ENCODE results near the gene RAB6D. TPM values are rescaled to one million over a fixed set of nuclear protein-coding genes. Genes with fewer than 3 reads are reported as not detected.
A peak's percentile ranks its signal among the peaks of the same experiment; 100 is the strongest.
"Not testable (repeated sequence)": the region's sequence is repeated elsewhere in the genome, so short reads cannot be mapped to it uniquely, and the experiment has no call there.

RAB6D gene
- total RNA-seq, 1 donor, result under 0.01 TPM

GRCh38 chr2:131400849-131401248, 36.9 kb upstream of the RAB6D start:
- no peak for DNase-seq (ENCODE audit: low read depth)
- no peak overlapping the region for H3K4me3 ChIP-seq (ENCODE audit: low read depth, low read length)
- TF ChIP-seq CTCF (IDR thresholded peaks at IDR 0.05; ENCODE audit: insufficient read depth, low read depth, low read length), result no peak

GRCh38 chr2:131400441-131400840, 36.5 kb upstream of the RAB6D start:
- H3K4me3 ChIP-seq (ENCODE audit: low read depth, low read length); DNase-seq (ENCODE audit: low read depth): not testable (repeated sequence)

- DNase-seq (ENCODE audit: low read depth), result not testable (repeated sequence)
Measured at GRCh38 chr2:131396209-131396608, 32.2 kb upstream of the RAB6D start.

GRCh38 chr2:131395024-131395645, 31.2 kb upstream of the RAB6D start:
- not testable (repeated sequence) for DNase-seq (ENCODE audit: low read depth); H3K4me3 ChIP-seq (ENCODE audit: low read depth, low read length)

More at GRCh38 chr2:131396209-131396608, 32.2 kb upstream of the RAB6D start:
- not testable (repeated sequence) for H3K4me3 ChIP-seq (ENCODE audit: low read depth, low read length)

- DNase-seq (ENCODE audit: low read depth), result no peak
- no peak for TF ChIP-seq CTCF (IDR thresholded peaks at IDR 0.05; ENCODE audit: insufficient read depth, low read depth, low read length)
- peak overlapping the region; percentile 23 for H3K4me3 ChIP-seq (ENCODE audit: low read depth, low read length)
Measured at GRCh38 chr2:131394147-131394931, 30.4 kb upstream of the RAB6D start.

GRCh38 chr2:131391953-131392352, 28.0 kb upstream of the RAB6D start:
- not testable (repeated sequence) for DNase-seq (ENCODE audit: low read depth); H3K4me3 ChIP-seq (ENCODE audit: low read depth, low read length)

GRCh38 chr2:131391471-131391870, 27.5 kb upstream of the RAB6D start:
- H3K4me3 ChIP-seq (ENCODE audit: low read depth, low read length); DNase-seq (ENCODE audit: low read depth): not testable (repeated sequence)

- not testable (repeated sequence) for DNase-seq (ENCODE audit: low read depth)
Measured at GRCh38 chr2:131390495-131391130, 26.6 kb upstream of the RAB6D start.

GRCh38 chr2:131389657-131390056, 25.7 kb upstream of the RAB6D start:
- no peak for DNase-seq (ENCODE audit: low read depth)
- H3K4me3 ChIP-seq (ENCODE audit: low read depth, low read length), result no peak overlapping the region
- TF ChIP-seq CTCF (IDR thresholded peaks at IDR 0.05; ENCODE audit: insufficient read depth, low read depth, low read length), result no peak

More at GRCh38 chr2:131390495-131391130, 26.6 kb upstream of the RAB6D start:
- not testable (repeated sequence) for H3K4me3 ChIP-seq (ENCODE audit: low read depth, low read length)

GRCh38 chr2:131388834-131389233, 24.9 kb upstream of the RAB6D start:
- H3K4me3 ChIP-seq (ENCODE audit: low read depth, low read length); DNase-seq (ENCODE audit: low read depth): not testable (repeated sequence)

- H3K4me3 ChIP-seq (ENCODE audit: low read depth, low read length); DNase-seq (ENCODE audit: low read depth): not testable (repeated sequence)
Measured at GRCh38 chr2:131373111-131373510, 9.1 kb upstream of the RAB6D start.

All from fibroblast of villous mesenchyme (primary cell).